HepG2 (cell line): ENCODE data around the gene CDH13. TPM values are rescaled to one million over a fixed set of nuclear protein-coding genes. Genes with fewer than 3 reads are reported as not detected.

ENCODE experiments used
- BCL3 ChIP-seq: sonication (generic); formaldehyde crosslinking; IDR thresholded peaks from 2 replicates; pipeline ENCODE4 v1.5.1; 2020; ENCODE audit warnings: mild to moderate bottlenecking, missing genetic modification reagents, moderate library complexity
- DR1 ChIP-seq: sonication (generic); formaldehyde crosslinking; IDR thresholded peaks from 2 replicates; pipeline ENCODE4 v1.8.0; 2021; ENCODE audit warnings: mild to moderate bottlenecking, missing genetic modification reagents, inconsistent platforms
- MXD4 ChIP-seq: IDR thresholded peaks from 2 replicates; pipeline ENCODE4 v1.6.1; 2016; ENCODE audit warnings: mild to moderate bottlenecking, missing biosample characterization, missing genetic modification reagents
- NAIF1 ChIP-seq: sonication (generic); formaldehyde crosslinking; IDR thresholded peaks from 2 replicates; pipeline ENCODE4 v1.5.0; 2020; ENCODE audit warnings: mild to moderate bottlenecking, missing genetic modification reagents, borderline replicate concordance
- PHF5A ChIP-seq: IDR thresholded peaks from one replicate; pipeline ENCODE4 v1.6.1; 2018; ENCODE audit warnings: low read depth, missing genetic modification reagents; ENCODE audit not compliant: unreplicated experiment
- ZBTB7B ChIP-seq: sonication (generic); formaldehyde crosslinking; IDR thresholded peaks from 2 replicates; pipeline ENCODE4 v1.4.0; 2020; ENCODE audit warnings: missing genetic modification reagents
- ZFP82 ChIP-seq: sonication (generic); formaldehyde crosslinking; IDR thresholded peaks from 2 replicates; pipeline ENCODE4 v1.5.1; 2020; ENCODE audit warnings: mild to moderate bottlenecking, missing genetic modification reagents, borderline replicate concordance
- ZNF224 ChIP-seq: sonication (generic); formaldehyde crosslinking; IDR thresholded peaks from 2 replicates; pipeline ENCODE4 v1.5.0; 2020; ENCODE audit warnings: mild to moderate bottlenecking, missing genetic modification reagents
- ZNF253 ChIP-seq: sonication (generic); formaldehyde crosslinking; IDR thresholded peaks from 2 replicates; pipeline ENCODE4 v1.8.0; 2022; ENCODE audit warnings: mild to moderate bottlenecking, missing genetic modification reagents, borderline replicate concordance
- ZNF678 ChIP-seq: sonication (generic); formaldehyde crosslinking; IDR thresholded peaks from 2 replicates; pipeline ENCODE4 v1.4.0; 2020; ENCODE audit warnings: mild to moderate bottlenecking, missing genetic modification reagents
- ZNF772 ChIP-seq: sonication (generic); formaldehyde crosslinking; IDR thresholded peaks from 2 replicates; pipeline ENCODE4 v1.5.0; 2020; ENCODE audit warnings: mild to moderate bottlenecking, missing genetic modification reagents
- ZNF790 ChIP-seq: sonication (generic); formaldehyde crosslinking; IDR thresholded peaks from 2 replicates; pipeline ENCODE4 v1.8.0; 2022; ENCODE audit warnings: missing genetic modification reagents, mild to moderate bottlenecking, borderline replicate concordance
- polyA plus RNA-seq, 8 experiments: library from polyadenylated mRNA; depleted of rRNA in 3 of 8; stranded (reverse) in 7 of 8; unstranded in 1 of 8; fragments of >200 nt; fragmentation: Illumina TruSeq in 4 of 8; extraction: Trizol in 4 of 8; gene quantifications; 2 replicates each; pipeline versions ENCODE4 v1.2.1 to v1.2.3, GENCODE V29; 2011 to 2016; ENCODE audit warnings: low read depth in 4 of 8, missing spikeins in 1 of 8, mixed read lengths in 1 of 8; ENCODE audit not compliant: insufficient read depth in 1 of 8
- total RNA-seq, 5 experiments: library from RNA; depleted of rRNA; stranded (reverse); fragments of >200 nt; fragmentation: Illumina TruSeq; extraction: Trizol; gene quantifications; 2 replicates each; pipeline ENCODE4 v1.2.3, GENCODE V29; 2016; ENCODE audit warnings: low read depth in 1 of 5
- TF ChIP-seq, protein P1 (sequence below): sonication (generic); formaldehyde crosslinking; IDR thresholded peaks from 2 replicates; pipeline ENCODE4 v1.9.0; 2021; ENCODE audit warnings: missing genetic modification reagents, mild to moderate bottlenecking, borderline replicate concordance
- TF ChIP-seq, protein P2 (sequence below): sonication (generic); formaldehyde crosslinking; IDR thresholded peaks from 2 replicates; pipeline ENCODE4 v1.8.1; 2023; ENCODE audit warnings: missing genetic modification reagents, inconsistent platforms, borderline replicate concordance
- TF ChIP-seq, protein P3 (sequence below): sonication (generic); formaldehyde crosslinking; IDR thresholded peaks from 2 replicates; pipeline ENCODE4 v1.9.0; 2021; ENCODE audit warnings: missing genetic modification reagents, borderline replicate concordance
- TF ChIP-seq, protein P4 (sequence below): sonication (generic); formaldehyde crosslinking; IDR thresholded peaks from 2 replicates; pipeline ENCODE4 v1.4.0; 2020; ENCODE audit warnings: missing genetic modification reagents
- TF ChIP-seq, protein P5 (sequence below): sonication (generic); formaldehyde crosslinking; conservative IDR thresholded peaks from 2 replicates; pipeline ENCODE4 v1.8.0; 2022; ENCODE audit warnings: mild to moderate bottlenecking, moderate library complexity, missing genetic modification reagents

CDH13 gene
- total and polyA plus RNA-seq, 2 of the 13 experiments (the other 11 are each of a cell fraction or from before 2014, with no cell fraction given), result not detected

- TF ChIP-seq, protein P1, sequence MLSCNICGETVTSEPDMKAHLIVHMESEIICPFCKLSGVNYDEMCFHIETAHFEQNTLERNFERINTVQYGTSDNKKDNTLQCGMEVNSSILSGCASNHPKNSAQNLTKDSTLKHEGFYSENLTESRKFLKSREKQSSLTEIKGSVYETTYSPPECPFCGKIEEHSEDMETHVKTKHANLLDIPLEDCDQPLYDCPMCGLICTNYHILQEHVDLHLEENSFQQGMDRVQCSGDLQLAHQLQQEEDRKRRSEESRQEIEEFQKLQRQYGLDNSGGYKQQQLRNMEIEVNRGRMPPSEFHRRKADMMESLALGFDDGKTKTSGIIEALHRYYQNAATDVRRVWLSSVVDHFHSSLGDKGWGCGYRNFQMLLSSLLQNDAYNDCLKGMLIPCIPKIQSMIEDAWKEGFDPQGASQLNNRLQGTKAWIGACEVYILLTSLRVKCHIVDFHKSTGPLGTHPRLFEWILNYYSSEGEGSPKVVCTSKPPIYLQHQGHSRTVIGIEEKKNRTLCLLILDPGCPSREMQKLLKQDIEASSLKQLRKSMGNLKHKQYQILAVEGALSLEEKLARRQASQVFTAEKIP, result no peak
- no peak for TF ChIP-seq ZNF790
- TF ChIP-seq ZNF224 (CRISPR knock-in tag), result 0 out of 2 replicates have a peak, but pooled peaks have one; percentile 43
- no peak for TF ChIP-seq MXD4 (CRISPR knock-in tag)
- TF ChIP-seq ZFP82 (CRISPR knock-in tag), result no peak
- no peak for TF ChIP-seq NAIF1 (CRISPR knock-in tag)
- TF ChIP-seq, protein P2, sequence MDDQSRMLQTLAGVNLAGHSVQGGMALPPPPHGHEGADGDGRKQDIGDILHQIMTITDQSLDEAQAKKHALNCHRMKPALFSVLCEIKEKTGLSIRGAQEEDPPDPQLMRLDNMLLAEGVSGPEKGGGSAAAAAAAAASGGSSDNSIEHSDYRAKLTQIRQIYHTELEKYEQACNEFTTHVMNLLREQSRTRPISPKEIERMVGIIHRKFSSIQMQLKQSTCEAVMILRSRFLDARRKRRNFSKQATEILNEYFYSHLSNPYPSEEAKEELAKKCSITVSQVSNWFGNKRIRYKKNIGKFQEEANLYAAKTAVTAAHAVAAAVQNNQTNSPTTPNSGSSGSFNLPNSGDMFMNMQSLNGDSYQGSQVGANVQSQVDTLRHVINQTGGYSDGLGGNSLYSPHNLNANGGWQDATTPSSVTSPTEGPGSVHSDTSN, result no peak
- 0 out of 2 replicates have a peak, but pooled peaks have one; percentile 44 for TF ChIP-seq ZNF678 (CRISPR knock-in tag)
- TF ChIP-seq ZNF772 (CRISPR knock-in tag), result peak; percentile 64; the same call in 1 of the 2 replicates
- TF ChIP-seq, protein P3, sequence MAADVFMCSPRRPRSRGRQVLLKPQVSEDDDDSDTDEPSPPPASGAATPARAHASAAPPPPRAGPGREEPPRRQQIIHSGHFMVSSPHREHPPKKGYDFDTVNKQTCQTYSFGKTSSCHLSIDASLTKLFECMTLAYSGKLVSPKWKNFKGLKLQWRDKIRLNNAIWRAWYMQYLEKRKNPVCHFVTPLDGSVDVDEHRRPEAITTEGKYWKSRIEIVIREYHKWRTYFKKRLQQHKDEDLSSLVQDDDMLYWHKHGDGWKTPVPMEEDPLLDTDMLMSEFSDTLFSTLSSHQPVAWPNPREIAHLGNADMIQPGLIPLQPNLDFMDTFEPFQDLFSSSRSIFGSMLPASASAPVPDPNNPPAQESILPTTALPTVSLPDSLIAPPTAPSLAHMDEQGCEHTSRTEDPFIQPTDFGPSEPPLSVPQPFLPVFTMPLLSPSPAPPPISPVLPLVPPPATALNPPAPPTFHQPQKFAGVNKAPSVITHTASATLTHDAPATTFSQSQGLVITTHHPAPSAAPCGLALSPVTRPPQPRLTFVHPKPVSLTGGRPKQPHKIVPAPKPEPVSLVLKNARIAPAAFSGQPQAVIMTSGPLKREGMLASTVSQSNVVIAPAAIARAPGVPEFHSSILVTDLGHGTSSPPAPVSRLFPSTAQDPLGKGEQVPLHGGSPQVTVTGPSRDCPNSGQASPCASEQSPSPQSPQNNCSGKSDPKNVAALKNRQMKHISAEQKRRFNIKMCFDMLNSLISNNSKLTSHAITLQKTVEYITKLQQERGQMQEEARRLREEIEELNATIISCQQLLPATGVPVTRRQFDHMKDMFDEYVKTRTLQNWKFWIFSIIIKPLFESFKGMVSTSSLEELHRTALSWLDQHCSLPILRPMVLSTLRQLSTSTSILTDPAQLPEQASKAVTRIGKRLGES (CRISPR knock-in tag), result no peak
- TF ChIP-seq ZBTB7B (CRISPR knock-in tag), result no peak
- TF ChIP-seq DR1 (CRISPR knock-in tag), result no peak
- TF ChIP-seq, protein P4, sequence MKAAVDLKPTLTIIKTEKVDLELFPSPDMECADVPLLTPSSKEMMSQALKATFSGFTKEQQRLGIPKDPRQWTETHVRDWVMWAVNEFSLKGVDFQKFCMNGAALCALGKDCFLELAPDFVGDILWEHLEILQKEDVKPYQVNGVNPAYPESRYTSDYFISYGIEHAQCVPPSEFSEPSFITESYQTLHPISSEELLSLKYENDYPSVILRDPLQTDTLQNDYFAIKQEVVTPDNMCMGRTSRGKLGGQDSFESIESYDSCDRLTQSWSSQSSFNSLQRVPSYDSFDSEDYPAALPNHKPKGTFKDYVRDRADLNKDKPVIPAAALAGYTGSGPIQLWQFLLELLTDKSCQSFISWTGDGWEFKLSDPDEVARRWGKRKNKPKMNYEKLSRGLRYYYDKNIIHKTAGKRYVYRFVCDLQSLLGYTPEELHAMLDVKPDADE (CRISPR knock-in tag), result 0 out of 2 replicates have a peak, but pooled peaks have one; percentile 37
- TF ChIP-seq ZNF253 (CRISPR knock-in tag), result 0 out of 2 replicates have a peak, but pooled peaks have one; percentile 30
- TF ChIP-seq BCL3 (CRISPR knock-in tag), result no peak
- TF ChIP-seq PHF5A (CRISPR knock-in tag), result no peak
- TF ChIP-seq, protein P5, sequence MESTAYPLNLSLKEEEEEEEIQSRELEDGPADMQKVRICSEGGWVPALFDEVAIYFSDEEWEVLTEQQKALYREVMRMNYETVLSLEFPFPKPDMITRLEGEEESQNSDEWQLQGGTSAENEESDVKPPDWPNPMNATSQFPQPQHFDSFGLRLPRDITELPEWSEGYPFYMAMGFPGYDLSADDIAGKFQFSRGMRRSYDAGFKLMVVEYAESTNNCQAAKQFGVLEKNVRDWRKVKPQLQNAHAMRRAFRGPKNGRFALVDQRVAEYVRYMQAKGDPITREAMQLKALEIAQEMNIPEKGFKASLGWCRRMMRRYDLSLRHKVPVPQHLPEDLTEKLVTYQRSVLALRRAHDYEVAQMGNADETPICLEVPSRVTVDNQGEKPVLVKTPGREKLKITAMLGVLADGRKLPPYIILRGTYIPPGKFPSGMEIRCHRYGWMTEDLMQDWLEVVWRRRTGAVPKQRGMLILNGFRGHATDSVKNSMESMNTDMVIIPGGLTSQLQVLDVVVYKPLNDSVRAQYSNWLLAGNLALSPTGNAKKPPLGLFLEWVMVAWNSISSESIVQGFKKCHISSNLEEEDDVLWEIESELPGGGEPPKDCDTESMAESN (CRISPR knock-in tag), result 0 out of 2 replicates have a peak, but pooled peaks have one; percentile 24
Observed at GRCh38 chr16:83701494-83701893, 1074.7 kb downstream of the CDH13 start (continued).
